HepG2 (cell line): ENCODE measurements around the gene UBTD1. TPM values are rescaled to one million over a fixed set of nuclear protein-coding genes. Genes with fewer than 3 reads are reported as not detected.

Source experiments
- ATAC-seq: fragments of 200-7000 bp; cut with Tn5 transposase; 3 replicates; pipeline ENCODE4 v1.9.1; 2020; ENCODE audit warnings: mild to moderate bottlenecking, moderate library complexity
- BruUV-seq: library from RNA; stranded (reverse); fragments of 400-500 nt; replicated peaks from 2 replicates; lab custom pipeline; 2021; lab: Mats Ljungman, UMichigan
- CTCF ChIA-PET: fragments of 300-600 bp; formaldehyde crosslinking; extraction: SDS; loops from one replicate; lab custom pipeline; 2021; ENCODE audit warnings: low total read pairs, inconsistent platforms, low intra/inter-chr PET ratio; lab: Yijun Ruan, JAX
- POLR2A ChIA-PET: fragments of 350-600 bp; sonication (Branson Sonifier 250); formaldehyde crosslinking; loops from one replicate; lab custom pipeline; 2020; ENCODE audit warnings: antibody characterized with exemption, inconsistent platforms; lab: Yijun Ruan, JAX
- DNase-seq: peaks from one replicate; pipeline ENCODE4 v3.0.0-alpha.2; 2015; ENCODE audit warnings: low spot score
- FAIRE-seq: peaks from 3 replicates; lab custom pipeline; 2011; peaks lifted over from hg19 to GRCh38; lab: Jason Lieb, UNC
- H2AFZ ChIP-seq: one replicate; pipeline ENCODE4 v1.6.1; 2011; ENCODE audit warnings: low read length, inconsistent platforms
- H3K27ac ChIP-seq: fragments of 300-600 bp; 3 replicates; pipeline ENCODE4 v1.8.0; 2011; ENCODE audit warnings: mixed run types, mild to moderate bottlenecking, mixed read lengths, low read length, inconsistent platforms; ENCODE audit not compliant: insufficient read depth; ENCODE audit errors: extremely low read length
- H3K27me3 ChIP-seq, 2 experiments: fragments of 200-600 bp in 1 of 2; 2 replicates in 1 of 2; 3 replicates in 1 of 2; pipeline versions ENCODE4 v1.6.0 to v1.8.0; 2011; ENCODE audit warnings: low read length in 2 of 2, mild to moderate bottlenecking in 2 of 2, moderate library complexity in 2 of 2, inconsistent platforms in 1 of 2; ENCODE audit not compliant: insufficient read depth in 2 of 2, control insufficient read depth in 1 of 2
- H3K36me3 ChIP-seq, 2 experiments: fragments of 200-600 bp in 1 of 2; replicated peaks in 1 of 2; 2 replicates in 1 of 2; 3 replicates in 1 of 2; pipeline versions ENCODE4 v1.5.1 to v1.8.0; 2011; ENCODE audit warnings: low read length in 2 of 2, inconsistent platforms in 1 of 2; ENCODE audit not compliant: insufficient read depth in 2 of 2, control insufficient read depth in 1 of 2
- H3K4me1 ChIP-seq: 2 replicates; pipeline ENCODE4 v1.5.1; 2012; ENCODE audit warnings: low read length, inconsistent platforms; ENCODE audit not compliant: insufficient read depth
- H3K4me2 ChIP-seq: 2 replicates; pipeline ENCODE4 v1.6.0; 2011; ENCODE audit warnings: low read depth, low read length, inconsistent platforms
- H3K4me3 ChIP-seq, 3 experiments: fragments of 200-600 bp in 1 of 3; sonication (generic), shearing (Covaris generic) in 1 of 3; replicated peaks in 1 of 3; 2 replicates each; pipeline ENCODE4 v1.5.1; 2011 to 2016; ENCODE audit warnings: low read length in 3 of 3, inconsistent platforms in 2 of 3, low read depth in 2 of 3, mild to moderate bottlenecking in 2 of 3, control low read depth in 1 of 3, mixed read lengths in 1 of 3; ENCODE audit not compliant: insufficient read depth in 1 of 3
- H3K79me2 ChIP-seq: one replicate; pipeline ENCODE4 v1.6.1; 2011; ENCODE audit warnings: low read length, inconsistent platforms; ENCODE audit not compliant: insufficient read depth
- H3K9ac ChIP-seq: 2 replicates; pipeline ENCODE4 v1.6.0; 2011; ENCODE audit warnings: mild to moderate bottlenecking, low read depth, low read length, inconsistent platforms; ENCODE audit not compliant: insufficient read depth
- H3K9me3 ChIP-seq: 2 replicates; pipeline ENCODE4 v1.5.1; 2012; ENCODE audit warnings: mild to moderate bottlenecking, low read length
- H4K20me1 ChIP-seq: 2 replicates; pipeline ENCODE4 v1.6.0; 2011; ENCODE audit warnings: inconsistent platforms, mild to moderate bottlenecking, low read length, moderate library complexity; ENCODE audit not compliant: insufficient read depth
- ARID4A ChIP-seq: sonication (generic); formaldehyde crosslinking; IDR thresholded peaks from 2 replicates; pipeline ENCODE4 v1.5.0; 2020; ENCODE audit warnings: mild to moderate bottlenecking, missing genetic modification reagents, borderline replicate concordance
- BCL3 ChIP-seq: sonication (generic); formaldehyde crosslinking; IDR thresholded peaks from 2 replicates; pipeline ENCODE4 v1.5.1; 2020; ENCODE audit warnings: mild to moderate bottlenecking, missing genetic modification reagents, moderate library complexity
- GLMP ChIP-seq: sonication (generic); formaldehyde crosslinking; IDR thresholded peaks from 2 replicates; pipeline ENCODE4 v1.9.0; 2021; ENCODE audit warnings: missing genetic modification reagents, mild to moderate bottlenecking, borderline replicate concordance
- HMGXB4 ChIP-seq, 2 experiments: sonication (generic) in 1 of 2; formaldehyde crosslinking in 1 of 2; IDR thresholded peaks; 2 replicates each; pipeline versions ENCODE4 v1.4.0 to v1.6.1; 2018 to 2020; ENCODE audit warnings: missing genetic modification reagents in 2 of 2, borderline replicate concordance in 1 of 2, low read depth in 1 of 2, mild to moderate bottlenecking in 1 of 2, missing biosample characterization in 1 of 2
- PATZ1 ChIP-seq: sonication (generic); formaldehyde crosslinking; IDR thresholded peaks from 2 replicates; pipeline ENCODE4 v1.4.0; 2020; ENCODE audit warnings: missing genetic modification reagents
- SNAPC2 ChIP-seq: sonication (generic); formaldehyde crosslinking; IDR thresholded peaks from 2 replicates; pipeline ENCODE4 v1.8.1; 2022; ENCODE audit warnings: mild to moderate bottlenecking, missing genetic modification reagents
- SRSF1 ChIP-seq: fragments of 200-400 bp; formaldehyde crosslinking; optimal IDR thresholded peaks from 2 replicates; pipeline ENCODE3; 2017; ENCODE audit warnings: mild to moderate bottlenecking, low read depth, low read length, moderate library complexity
- ZBTB7A ChIP-seq: sonication (generic); formaldehyde crosslinking; IDR thresholded peaks from 2 replicates; pipeline ENCODE4 v1.8.0; 2022; ENCODE audit warnings: mild to moderate bottlenecking, missing genetic modification reagents
- ZNF567 ChIP-seq: sonication (generic); formaldehyde crosslinking; IDR thresholded peaks from 2 replicates; pipeline ENCODE4 v1.8.1; 2023; ENCODE audit warnings: mild to moderate bottlenecking, missing genetic modification reagents, borderline replicate concordance
- WGBS: methylation state at CpG from one replicate; pipeline ENCODE4 v1.1.6; 2017; ENCODE audit warnings: low lambda C conversion rate; 5-methylcytosine and 5-hydroxymethylcytosine counted together
- in situ Hi-C: cut with HindIII; loops from 2 replicates; pipeline ENCODE4 v1.10.0; 2017; ENCODE audit warnings: low pct_unique_long_range_greater_than_20kb; ENCODE audit not compliant: extremely low pct_ligation_motif_present
- intact Hi-C: fragments of 100-400 bp; cut with micrococcal nuclease; formaldehyde crosslinking; loops from one replicate; pipeline ENCODE4 v1.10.0; 2022; ENCODE audit not compliant: unreplicated experiment
- polyA plus RNA-seq, 8 experiments: library from polyadenylated mRNA; depleted of rRNA in 3 of 8; stranded (reverse) in 7 of 8; unstranded in 1 of 8; fragments of >200 nt; fragmentation: Illumina TruSeq in 4 of 8; extraction: Trizol in 4 of 8; gene quantifications; 2 replicates each; pipeline versions ENCODE4 v1.2.1 to v1.2.3, GENCODE V29; 2011 to 2016; ENCODE audit warnings: low read depth in 4 of 8, missing spikeins in 1 of 8, mixed read lengths in 1 of 8; ENCODE audit not compliant: insufficient read depth in 1 of 8
- total RNA-seq, 5 experiments: library from RNA; depleted of rRNA; stranded (reverse); fragments of >200 nt; fragmentation: Illumina TruSeq; extraction: Trizol; gene quantifications; 2 replicates each; pipeline ENCODE4 v1.2.3, GENCODE V29; 2016; ENCODE audit warnings: low read depth in 1 of 5

Gene UBTD1
- total and polyA plus RNA-seq, 2 of the 13 experiments (the other 11 are each of a cell fraction or from before 2014, with no cell fraction given): 7.9 to 10.0 TPM

- TF ChIP-seq HMGXB4 (CRISPR knock-in tag; IDR thresholded peaks at IDR 0.05; ENCODE audit: borderline replicate concordance in 1 of 2, low read depth in 1 of 2) (0 out of 4 replicates have a peak, but pooled peaks of 1 of the 2 experiments have one; percentile 54), SRSF1 (peak; percentile 95), BCL3 (CRISPR knock-in tag) (peak; percentile 57; the same call in 1 of the 2 replicates), SNAPC2 (no peak), ZNF567 (CRISPR knock-in tag) (0 out of 2 replicates have a peak, but pooled peaks have one; percentile 32), ZBTB7A (CRISPR knock-in tag) (no peak)
Measured at GRCh38 chr10:97498841-97499560, at the start of gene UBTD1 (continued).

GRCh38 chr10:97450828-97451227, 47.9 kb upstream of the UBTD1 start:
- no peak overlapping the region for H3K4me2 ChIP-seq
- H3K79me2 ChIP-seq: peaks cover 18% of the 10 kb centered on the region
- no peak overlapping the region for H3K9ac ChIP-seq
- H4K20me1 ChIP-seq: peaks cover 8% of the 10 kb centered on the region; the same call in 1 of the 2 replicates
- POLR2A ChIA-PET: no interaction called here
- WGBS: 100% methylated on average over 2 of the region's 2 CpGs
- H3K4me3 ChIP-seq: no peak overlapping the region
- H2AFZ ChIP-seq: no peak overlapping the region
- H3K36me3 ChIP-seq: peaks cover 26 to 51% of the 10 kb centered on the region in 2 experiments
- TF ChIP-seq PATZ1 (CRISPR knock-in tag) (no peak), GLMP (CRISPR knock-in tag) (no peak), ARID4A (CRISPR knock-in tag) (no peak)
- FAIRE-seq (no peak), ATAC-seq (no peak), DNase-seq (no peak)
- H3K9me3 ChIP-seq: no peaks in the 10 kb centered on the region
- H3K4me1 ChIP-seq: peaks cover 29% of the 10 kb centered on the region
- BruUV-seq: no TSS peak
- no peaks in the 10 kb centered on the region for H3K27me3 ChIP-seq
- no peak overlapping the region for H3K27ac ChIP-seq
- CTCF ChIA-PET: no interaction called here
- in situ Hi-C loops: no loop called here
- intact Hi-C loops: no loop called here
